Stomach (tissue), 9 donors: Measurements from ENCODE around the gene TRIM38. TPM values are rescaled to one million over a fixed set of nuclear protein-coding genes. Genes with fewer than 3 reads are reported as not detected.

Experiments used
- DNase-seq, 2 donors: peaks; one replicate each; pipeline versions ENCODE4 v3.0.0 to v3.0.0-alpha.2; 2013 to 2019
- H3K27ac ChIP-seq, 5 donors: fragments of 200-600 bp in 4 of 5; sonication (generic) in 4 of 5; one replicate each; pipeline ENCODE4 v1.5.1; 2013 to 2019; ENCODE audit warnings: mild to moderate bottlenecking in 1 of 5, moderate library complexity in 1 of 5
- H3K27me3 ChIP-seq, 3 donors: fragments of 200-600 bp; sonication (generic); one replicate each; pipeline ENCODE4 v1.5.1; 2017 to 2019; ENCODE audit warnings: mixed run types in 1 of 3
- H3K36me3 ChIP-seq, 4 donors: fragments of 200-600 bp; sonication (generic); 1 replicate in 3 of 4; 2 replicates in 1 of 4; pipeline ENCODE4 v1.5.1; 2016 to 2019
- H3K4me1 ChIP-seq, 4 donors: fragments of 200-600 bp; sonication (generic); one replicate each; pipeline ENCODE4 v1.5.1; 2016 to 2019
- H3K4me3 ChIP-seq, 4 donors: fragments of 200-600 bp; sonication (generic) in 3 of 4; one replicate each; pipeline ENCODE4 v1.5.1; 2016 to 2019; ENCODE audit warnings: mild to moderate bottlenecking in 1 of 4
- H3K9me3 ChIP-seq, 4 donors: fragments of 200-600 bp; sonication (generic); one replicate each; pipeline ENCODE4 v1.5.1; 2016 to 2019
- EP300 ChIP-seq: sonication (generic); formaldehyde crosslinking; IDR thresholded peaks from one replicate; pipeline ENCODE4 v1.6.1; 2017; ENCODE audit warnings: antibody characterized with exemption
- POLR2A ChIP-seq, 4 donors: fragments of 450-650 bp; IDR thresholded peaks; one replicate each; pipeline ENCODE4 v1.6.1; 2016; ENCODE audit warnings: antibody characterized with exemption in 4 of 4, control low read depth in 2 of 4, mild to moderate bottlenecking in 1 of 4, moderate library complexity in 1 of 4
- POLR2AphosphoS5 ChIP-seq, 3 donors: sonication (generic); formaldehyde crosslinking; IDR thresholded peaks; one replicate each; pipeline ENCODE4 v1.6.1; 2016; ENCODE audit warnings: antibody characterized with exemption in 3 of 3
- WGBS, 5 donors: extraction: QIAGEN DNeasy Blood & Tissue Kit in 3 of 5; methylation state at CpG; one replicate each; pipeline versions ENCODE4 v1.1.5 to v1.1.7; 2013 to 2018; 5-methylcytosine and 5-hydroxymethylcytosine counted together
- intact Hi-C: fragments of 100-400 bp; cut with DNase I; formaldehyde crosslinking; loops from one replicate; pipeline ENCODE4 v1.15.1; 2023; ENCODE audit warnings: low total_unique reads
- polyA plus RNA-seq, 3 donors: library from polyadenylated mRNA; stranded (reverse); fragments of 200-250 nt; gene quantifications; one replicate each; pipeline ENCODE4 v1.2.3, GENCODE V29; 2013
- total RNA-seq, 5 donors: library from RNA; depleted of rRNA; stranded (reverse); fragments of >200 nt; gene quantifications; one replicate each; pipeline versions ENCODE4 v1.1.0 to v1.2.3, GENCODE V29; 2014 to 2016
- TF ChIP-seq, protein P1 (sequence below), 7 experiments: fragments of 450-650 bp in 4 of 7; fragments of 200-600 bp in 3 of 7; sonication (generic) in 3 of 7; IDR thresholded peaks; one replicate each; pipeline ENCODE4 v1.5.1; 2016 to 2019; ENCODE audit warnings: antibody characterized with exemption in 7 of 7, control low read depth in 2 of 7, mild to moderate bottlenecking in 1 of 7
- donor health status: healthy with polysubstance abuse.
- donor health status: Bipolar disorder and iron deficiency.
- donor health status: healthy.

The TRIM38 gene
- total and polyA plus RNA-seq, 8 donors: 3.7 to 11.3 (median 6.0) TPM

DNA sequence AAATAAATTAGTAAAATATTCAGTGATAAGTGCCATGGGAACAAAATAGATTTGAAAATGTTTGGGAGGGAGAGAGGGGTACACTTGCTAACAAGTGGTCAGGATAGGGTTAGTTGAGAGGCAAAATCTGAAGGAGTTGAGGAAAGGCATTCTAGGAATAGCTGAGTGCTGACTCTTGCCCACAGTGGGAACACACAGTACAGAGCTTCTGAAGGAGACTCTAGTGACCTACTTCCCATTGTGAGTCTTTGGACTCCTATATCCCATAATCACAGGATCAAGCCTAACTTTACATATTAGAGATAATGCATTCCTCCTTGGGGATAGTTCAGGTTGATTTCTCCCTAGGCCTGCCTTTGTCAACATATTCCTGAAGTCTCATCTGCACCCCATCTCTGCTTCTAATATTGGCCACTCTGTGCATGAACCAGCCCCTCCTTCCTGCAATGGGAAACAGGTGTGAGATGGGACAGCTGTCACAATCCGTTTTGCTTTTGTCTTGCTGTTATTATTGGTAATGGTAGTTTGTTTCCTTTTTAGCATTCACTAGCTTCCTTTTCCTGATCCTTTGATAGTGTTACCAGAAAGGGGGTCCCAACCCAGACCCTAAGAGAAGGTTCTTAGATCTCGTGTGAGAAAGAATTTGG lies 2.6 kb upstream of the TRIM38 start:
- Histone ChIP-seq H3K4me3 (no peak overlapping the region), H3K9me3 (peaks cover 0 to 7% (median 0%) of the 10 kb centered on the region in 4 donors), H3K27ac (no peak overlapping the region), H3K36me3 (peaks cover 0 to 6% (median 4%) of the 10 kb centered on the region in 4 donors), H3K4me1 (peaks cover 22 to 30% (median 26%) of the 10 kb centered on the region in 4 donors), H3K27me3 (no peaks in the 10 kb centered on the region)
- no peak for DNase-seq
- intact Hi-C loops: no loop called here
- 60 to 72% (median 68%) methylated on average over 2 of the region's 2 CpGs for WGBS, 5 donors
- TF ChIP-seq POLR2AphosphoS5 (IDR thresholded peaks at IDR 0.05) (no peak), POLR2A (IDR thresholded peaks at IDR 0.05) (no peak), EP300 (no peak)
- TF ChIP-seq, protein P1, sequence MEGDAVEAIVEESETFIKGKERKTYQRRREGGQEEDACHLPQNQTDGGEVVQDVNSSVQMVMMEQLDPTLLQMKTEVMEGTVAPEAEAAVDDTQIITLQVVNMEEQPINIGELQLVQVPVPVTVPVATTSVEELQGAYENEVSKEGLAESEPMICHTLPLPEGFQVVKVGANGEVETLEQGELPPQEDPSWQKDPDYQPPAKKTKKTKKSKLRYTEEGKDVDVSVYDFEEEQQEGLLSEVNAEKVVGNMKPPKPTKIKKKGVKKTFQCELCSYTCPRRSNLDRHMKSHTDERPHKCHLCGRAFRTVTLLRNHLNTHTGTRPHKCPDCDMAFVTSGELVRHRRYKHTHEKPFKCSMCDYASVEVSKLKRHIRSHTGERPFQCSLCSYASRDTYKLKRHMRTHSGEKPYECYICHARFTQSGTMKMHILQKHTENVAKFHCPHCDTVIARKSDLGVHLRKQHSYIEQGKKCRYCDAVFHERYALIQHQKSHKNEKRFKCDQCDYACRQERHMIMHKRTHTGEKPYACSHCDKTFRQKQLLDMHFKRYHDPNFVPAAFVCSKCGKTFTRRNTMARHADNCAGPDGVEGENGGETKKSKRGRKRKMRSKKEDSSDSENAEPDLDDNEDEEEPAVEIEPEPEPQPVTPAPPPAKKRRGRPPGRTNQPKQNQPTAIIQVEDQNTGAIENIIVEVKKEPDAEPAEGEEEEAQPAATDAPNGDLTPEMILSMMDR (IDR thresholded peaks at IDR 0.05): no peak

- TF ChIP-seq, protein P1 (IDR thresholded peaks at IDR 0.05): no peak
- TF ChIP-seq POLR2AphosphoS5 (IDR thresholded peaks at IDR 0.05): no peak
- no peak for TF ChIP-seq POLR2A (IDR thresholded peaks at IDR 0.05)
- TF ChIP-seq EP300: no peak
- Histone ChIP-seq H3K4me1 (peaks cover 23 to 37% (median 31%) of the 10 kb centered on the region in 4 donors), H3K4me3 (no peak overlapping the region), H3K27me3 (no peaks in the 10 kb centered on the region), H3K27ac (no peak overlapping the region), H3K9me3 (peaks cover 0 to 7% (median 0%) of the 10 kb centered on the region in 4 donors), H3K36me3 (peaks cover 0 to 10% (median 10%) of the 10 kb centered on the region in 4 donors)
- WGBS, 5 donors: 87 to 94% (median 93%) methylated on average over 3 of the region's 3 CpGs
- intact Hi-C loops: no loop called here
- DNase-seq: no peak
Measured at GRCh38 chr6:25960734-25961133, 1.9 kb upstream of the TRIM38 start.

DNA sequence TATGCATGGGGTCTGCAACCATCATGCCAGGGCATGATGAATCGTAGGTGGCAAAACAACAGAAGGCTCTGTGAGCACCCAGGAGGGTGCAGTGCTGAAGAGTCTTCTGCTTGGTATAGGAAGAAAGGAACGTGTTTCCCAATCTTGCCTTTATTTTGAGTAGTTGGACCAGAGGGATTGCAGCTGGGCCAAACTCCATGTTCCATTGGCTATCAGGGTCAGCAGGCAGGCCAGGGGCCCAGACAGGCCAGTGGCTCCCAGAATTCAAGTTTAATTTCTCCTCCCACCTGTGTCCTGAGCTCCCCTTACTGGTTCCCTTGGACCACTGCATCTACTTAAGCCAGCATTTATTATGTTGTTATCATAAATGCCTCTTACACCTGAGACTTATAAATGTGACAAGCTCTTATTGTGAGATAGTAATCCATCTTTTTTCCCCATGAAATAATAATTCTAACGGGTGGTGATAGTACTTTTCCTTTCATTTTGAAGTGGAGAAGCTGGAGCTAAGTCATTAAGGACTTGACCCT lies 918 bp upstream of the TRIM38 start:
- peaks cover 27 to 47% (median 40%) of the 10 kb centered on the region in 4 donors for H3K4me1 ChIP-seq
- H3K36me3 ChIP-seq: peaks cover 6 to 20% (median 17%) of the 10 kb centered on the region in 4 donors
- TF ChIP-seq, protein P1 (IDR thresholded peaks at IDR 0.05): no peak
- TF ChIP-seq POLR2AphosphoS5 (IDR thresholded peaks at IDR 0.05): no peak
- TF ChIP-seq EP300: no peak
- TF ChIP-seq POLR2A (IDR thresholded peaks at IDR 0.05): no peak
- peaks cover 0 to 7% (median 0%) of the 10 kb centered on the region in 4 donors for H3K9me3 ChIP-seq
- no peaks in the 10 kb centered on the region for H3K27me3 ChIP-seq
- intact Hi-C loops: no loop called here
- peak in 1 of 2 donors; percentile 13 for DNase-seq
- H3K4me3 ChIP-seq: peak overlapping the region; percentile 53 to 57 (median 55)
- whole genome bisulfite sequencing, 5 donors: 58 to 71% (median 63%) methylated on average over 3 of the region's 3 CpGs
- H3K27ac ChIP-seq: peak overlapping the region; percentile 88 to 93 (median 91)

- intact Hi-C loops: no loop called here
Measured at GRCh38 chr6:25963426-25964123, 973 bp downstream of the TRIM38 start.

More at GRCh38 chr6:25963426-25964123, 973 bp downstream of the TRIM38 start:
- Histone ChIP-seq H3K36me3 (peaks cover 9 to 37% (median 33%) of the 10 kb centered on the region in 4 donors), H3K9me3 (peaks cover 0 to 7% (median 0%) of the 10 kb centered on the region in 4 donors), H3K4me3 (peak overlapping the region; percentile 53 to 57 (median 55)), H3K27ac (peak overlapping the region; percentile 88 to 93 (median 91)), H3K4me1 (peaks cover 32 to 66% (median 57%) of the 10 kb centered on the region in 4 donors), H3K27me3 (no peaks in the 10 kb centered on the region)
- TF ChIP-seq POLR2A (IDR thresholded peaks at IDR 0.05) (no peak), POLR2AphosphoS5 (IDR thresholded peaks at IDR 0.05) (peak in 1 of 3 donors; percentile 8)
- TF ChIP-seq, protein P1 (IDR thresholded peaks at IDR 0.05): no peak
- peak in 1 of 2 donors; percentile 85 for DNase-seq
- 6 to 11% (median 8%) methylated on average over 6 of the region's 6 CpGs for WGBS, 5 donors
